ENCODE measurements around the gene PRKCA.

Gene PRKCA

DNA sequence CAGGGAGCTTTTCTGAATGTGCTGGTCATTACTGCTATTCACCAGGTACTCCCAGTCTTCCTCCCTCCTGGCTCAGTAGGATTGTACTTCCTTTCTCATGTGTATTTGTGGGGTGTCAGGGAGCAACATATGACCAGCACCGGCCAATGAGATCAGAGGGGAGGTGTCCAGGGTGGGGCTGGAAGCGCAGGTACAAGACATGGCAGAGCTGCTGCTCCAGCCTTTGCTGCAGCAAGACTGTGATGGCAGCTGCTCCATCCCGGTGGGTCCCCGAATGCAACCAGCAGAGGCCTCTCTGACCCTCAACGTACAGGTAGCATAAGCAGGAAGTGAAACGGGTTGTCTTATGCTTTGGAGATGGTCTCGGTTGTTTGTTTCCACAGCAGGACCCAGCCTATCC, 478.7 kb downstream of the PRKCA start:
- no peak for TF ChIP-seq CTCF (IDR thresholded peaks at IDR 0.05; ENCODE audit: insufficient read depth, low read length, missing control alignments)
- ChIA-PET POLR2A (no interaction called here), CTCF (no interaction called here)
- H3K4me3 ChIP-seq (ENCODE audit: low read depth, low read length): no peak overlapping the region
- DNase-seq (ENCODE audit: low read depth, low spot score): no peak

DNA sequence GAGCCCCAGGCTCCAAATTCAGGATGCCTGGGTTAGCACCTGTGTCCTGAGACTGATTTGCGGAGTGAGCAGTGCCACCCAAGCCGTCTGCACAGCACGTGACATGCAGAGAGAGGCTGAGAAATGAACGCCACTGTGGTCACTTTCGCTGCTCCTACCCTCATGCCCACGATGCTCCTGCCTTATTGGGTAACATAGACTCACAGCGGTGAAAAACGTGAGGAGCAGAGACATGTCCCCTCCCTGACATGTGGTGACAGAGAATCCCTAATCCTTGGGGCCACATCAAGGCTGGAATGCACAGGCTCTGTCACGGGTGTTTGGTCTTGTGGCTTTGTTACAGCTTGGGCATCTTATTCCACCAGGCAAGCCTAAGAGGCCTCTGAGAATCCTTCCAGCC, 480.4 kb downstream of the PRKCA start:
- TF ChIP-seq CTCF (IDR thresholded peaks at IDR 0.05; ENCODE audit: insufficient read depth, low read length, missing control alignments): no peak
- no peak overlapping the region for H3K4me3 ChIP-seq (ENCODE audit: low read depth, low read length)
- POLR2A ChIA-PET: no interaction called here
- CTCF ChIA-PET: no interaction called here
- DNase-seq (ENCODE audit: low read depth, low spot score): no peak

DNA sequence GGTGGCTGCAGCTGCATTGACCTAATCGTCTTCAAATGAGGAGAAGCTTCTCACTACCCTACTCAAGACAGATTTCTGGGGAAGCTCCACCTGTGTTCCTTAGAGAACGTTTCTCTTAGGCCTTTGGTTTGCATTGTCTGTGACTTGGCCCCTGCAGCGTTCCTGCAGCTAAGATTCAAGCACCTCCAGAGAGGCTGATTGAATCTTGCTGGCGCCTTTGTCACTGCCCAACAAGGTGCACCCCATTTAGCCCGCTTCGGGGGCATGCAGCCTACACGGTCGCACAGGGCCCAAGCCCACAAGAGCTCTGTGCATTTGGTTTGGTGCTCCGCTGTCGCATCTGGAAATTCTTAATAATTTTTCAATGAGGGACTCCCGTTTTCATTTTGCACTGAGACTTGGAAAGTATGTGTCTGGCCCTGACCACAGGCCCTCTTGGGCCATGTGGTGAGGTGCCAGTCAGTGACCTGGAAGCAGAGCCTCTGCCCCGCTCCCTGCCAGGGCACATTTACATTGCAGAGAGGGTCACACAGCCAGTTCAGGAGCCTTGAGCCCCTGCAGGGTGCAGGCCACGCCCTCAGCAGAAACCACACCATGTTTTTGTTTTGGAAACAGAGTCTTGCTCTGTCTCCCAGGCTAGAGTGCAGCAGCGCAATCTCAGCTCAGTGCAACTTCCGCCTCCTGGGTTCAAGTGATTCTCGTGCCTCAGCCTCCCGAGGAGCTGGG, 481.4 kb downstream of the PRKCA start:
- no peak overlapping the region for H3K4me3 ChIP-seq (ENCODE audit: low read depth, low read length)
- POLR2A ChIA-PET: interaction anchor here (0.6 kb wide), 1 partner anchor 27 kb away, joined by 4 read pairs; no protein-coding TSS in a partner anchor
- no peak for TF ChIP-seq CTCF (IDR thresholded peaks at IDR 0.05; ENCODE audit: insufficient read depth, low read length, missing control alignments)
- CTCF ChIA-PET: no interaction called here
- no peak for DNase-seq (ENCODE audit: low read depth, low spot score)

- ChIA-PET CTCF (no interaction called here), POLR2A (no interaction called here)
- no peak for DNase-seq (ENCODE audit: low read depth, low spot score)
Measured at GRCh38 chr17:66784621-66785364, 482.4 kb downstream of the PRKCA start.

DNA sequence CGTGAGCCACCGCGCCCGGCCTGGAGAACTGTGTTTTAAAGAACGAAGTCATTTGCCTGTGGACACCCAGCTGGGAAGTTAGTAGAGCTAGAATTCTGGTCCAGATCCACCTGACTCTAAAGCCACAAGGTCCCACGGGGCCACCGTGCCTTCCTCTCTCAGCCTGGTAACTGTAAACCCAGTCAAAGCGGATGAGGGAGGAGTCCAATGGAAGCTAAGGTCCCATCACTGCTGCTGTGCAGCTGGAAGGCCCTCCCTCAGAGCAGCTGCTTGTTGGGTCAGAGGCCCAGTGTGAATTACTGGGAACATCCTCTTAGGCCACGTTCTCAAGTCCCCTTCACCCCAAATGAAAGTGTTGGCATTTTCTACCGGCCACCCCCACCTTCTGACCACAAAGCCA, 483.7 kb downstream of the PRKCA start:
- TF ChIP-seq CTCF (IDR thresholded peaks at IDR 0.05; ENCODE audit: insufficient read depth, low read length, missing control alignments): no peak
- no peak for DNase-seq (ENCODE audit: low read depth, low spot score)
- ChIA-PET POLR2A (no interaction called here), CTCF (interaction anchor here (1.1 kb wide), 1 partner anchor 586 kb away, joined by 3 read pairs; no protein-coding TSS in a partner anchor)
- H3K4me3 ChIP-seq (ENCODE audit: low read depth, low read length): no peak overlapping the region

More at GRCh38 chr17:66784621-66785364, 482.4 kb downstream of the PRKCA start:
- H3K4me3 ChIP-seq (ENCODE audit: low read depth, low read length): no peak overlapping the region
- no peak for TF ChIP-seq CTCF (IDR thresholded peaks at IDR 0.05; ENCODE audit: insufficient read depth, low read length, missing control alignments)

GRCh38 chr17:66787914-66788313, 485.5 kb downstream of the PRKCA start:
- CTCF ChIA-PET: no interaction called here
- no peak for DNase-seq (ENCODE audit: low read depth, low spot score)
- POLR2A ChIA-PET: no interaction called here
- H3K4me3 ChIP-seq (ENCODE audit: low read depth, low read length): no peak overlapping the region
- TF ChIP-seq CTCF (IDR thresholded peaks at IDR 0.05; ENCODE audit: insufficient read depth, low read length, missing control alignments): no peak
